Lower leg skin (tissue), 3 donors: ENCODE data around the gene MTAP.

Experiments used
- CTCF ChIP-seq, 3 donors: fragments of 450-650 bp; IDR thresholded peaks; one replicate each; pipeline ENCODE4 v1.5.1; 2016; ENCODE audit warnings: antibody characterized with exemption in 3 of 3, mild to moderate bottlenecking in 3 of 3, moderate library complexity in 2 of 3
- POLR2A ChIP-seq, 2 donors: fragments of 450-650 bp; IDR thresholded peaks; one replicate each; pipeline ENCODE4 v1.6.1; 2016 to 2017; ENCODE audit warnings: antibody characterized with exemption in 2 of 2, mild to moderate bottlenecking in 1 of 2, moderate library complexity in 1 of 2

- TF ChIP-seq CTCF (IDR thresholded peaks at IDR 0.05): no peak
- TF ChIP-seq POLR2A (IDR thresholded peaks at IDR 0.05): no peak
These were observed 125.3 kb downstream of the MTAP start for GRCh38 chr9:21927752-21928151.
